Measurements from ENCODE around the gene DOCK4.

DOCK4 gene

DNA sequence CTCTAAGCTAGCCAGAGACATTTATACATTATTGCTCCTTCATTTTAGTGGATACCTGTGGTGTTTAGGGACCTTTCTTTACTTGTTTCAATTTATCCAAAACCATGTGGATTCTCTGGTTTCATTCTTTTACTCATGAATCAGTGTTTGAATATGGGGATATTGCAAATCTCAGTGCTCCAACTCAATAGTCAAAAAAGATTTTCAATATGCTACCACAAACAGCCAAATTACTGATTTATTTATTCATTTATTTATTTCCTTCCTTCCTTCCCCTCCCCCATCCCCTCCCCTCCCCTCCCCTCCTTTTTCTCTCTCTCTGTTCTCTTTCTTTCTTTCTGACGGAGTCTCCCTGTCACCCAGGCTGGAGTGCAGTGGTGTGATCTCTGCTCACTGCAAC is 390.8 kb downstream of the DOCK4 start:
- H3K27me3 ChIP-seq (replicated peaks; ENCODE audit: control insufficient read depth, insufficient read depth, low read length), result no peaks in the 10 kb centered on the region
- no peak overlapping the region for H3K9ac ChIP-seq (ENCODE audit: low read length)
- no peak overlapping the region for H3K4me3 ChIP-seq (ENCODE audit: low read length)
- H3K9me3 ChIP-seq (ENCODE audit: control insufficient read depth, low read length), result no peaks in the 10 kb centered on the region
- no peaks in the 10 kb centered on the region for H3K36me3 ChIP-seq (ENCODE audit: control insufficient read depth, insufficient read depth, low read length, severe bottlenecking)
- H3K4me1 ChIP-seq (ENCODE audit: control insufficient read depth, insufficient read depth, low read length), result no peaks in the 10 kb centered on the region
- DNase-seq (ENCODE audit: low read depth), result no peak

DNA sequence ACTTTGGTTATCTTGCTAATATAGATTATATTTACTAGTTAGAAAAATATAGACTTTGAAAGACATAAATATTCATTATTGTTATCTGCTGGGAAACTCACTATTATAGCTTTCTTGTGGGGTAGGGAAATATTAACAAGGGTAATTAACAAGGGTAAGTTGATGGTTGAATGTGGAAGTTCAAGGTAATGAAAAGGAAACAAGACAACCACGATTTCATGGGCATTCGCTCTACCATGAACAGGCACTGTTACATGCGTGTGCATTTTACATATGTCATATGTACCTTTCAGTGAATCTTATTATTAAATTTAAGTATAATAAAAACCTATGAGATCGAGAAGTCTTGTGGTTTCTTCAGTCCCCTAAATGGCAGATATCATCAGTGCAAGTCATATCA is 392.9 kb downstream of the DOCK4 start:
- Histone ChIP-seq H3K36me3 (ENCODE audit: control insufficient read depth, insufficient read depth, low read length, severe bottlenecking) (no peaks in the 10 kb centered on the region), H3K4me1 (ENCODE audit: control insufficient read depth, insufficient read depth, low read length) (no peaks in the 10 kb centered on the region), H3K4me3 (ENCODE audit: low read length) (no peak overlapping the region), H3K9me3 (ENCODE audit: control insufficient read depth, low read length) (no peaks in the 10 kb centered on the region), H3K27me3 (replicated peaks; ENCODE audit: control insufficient read depth, insufficient read depth, low read length) (no peaks in the 10 kb centered on the region), H3K9ac (ENCODE audit: low read length) (no peak overlapping the region)
- DNase-seq (ENCODE audit: low read depth), result no peak

DNA sequence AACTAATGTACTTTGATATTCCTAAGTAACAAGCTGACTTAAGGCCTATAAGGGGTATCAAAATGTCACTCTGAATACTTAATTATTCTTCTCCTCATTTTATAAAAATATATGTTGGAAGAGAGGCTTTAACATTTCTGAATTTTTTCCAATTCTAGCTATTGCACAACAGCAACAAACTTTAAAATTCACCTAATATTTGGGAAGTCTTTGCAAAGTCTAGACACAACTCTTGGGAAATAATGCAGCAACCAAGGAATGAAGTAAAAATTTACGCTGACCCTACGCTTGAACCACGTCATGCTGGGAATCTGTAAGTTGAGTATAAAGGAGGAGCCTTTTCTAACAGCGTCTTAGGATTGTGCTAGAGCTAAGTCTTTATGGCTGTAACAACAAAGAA is 400.0 kb downstream of the DOCK4 start:
- Histone ChIP-seq H3K36me3 (ENCODE audit: control insufficient read depth, insufficient read depth, low read length, severe bottlenecking) (no peaks in the 10 kb centered on the region), H3K4me1 (ENCODE audit: control insufficient read depth, insufficient read depth, low read length) (peaks cover 4% of the 10 kb centered on the region), H3K27me3 (replicated peaks; ENCODE audit: control insufficient read depth, insufficient read depth, low read length) (no peaks in the 10 kb centered on the region), H3K4me3 (ENCODE audit: low read length) (no peak overlapping the region), H3K9me3 (ENCODE audit: control insufficient read depth, low read length) (no peaks in the 10 kb centered on the region), H3K9ac (ENCODE audit: low read length) (no peak overlapping the region)
- DNase-seq (ENCODE audit: low read depth), result peak; percentile 54

DNA sequence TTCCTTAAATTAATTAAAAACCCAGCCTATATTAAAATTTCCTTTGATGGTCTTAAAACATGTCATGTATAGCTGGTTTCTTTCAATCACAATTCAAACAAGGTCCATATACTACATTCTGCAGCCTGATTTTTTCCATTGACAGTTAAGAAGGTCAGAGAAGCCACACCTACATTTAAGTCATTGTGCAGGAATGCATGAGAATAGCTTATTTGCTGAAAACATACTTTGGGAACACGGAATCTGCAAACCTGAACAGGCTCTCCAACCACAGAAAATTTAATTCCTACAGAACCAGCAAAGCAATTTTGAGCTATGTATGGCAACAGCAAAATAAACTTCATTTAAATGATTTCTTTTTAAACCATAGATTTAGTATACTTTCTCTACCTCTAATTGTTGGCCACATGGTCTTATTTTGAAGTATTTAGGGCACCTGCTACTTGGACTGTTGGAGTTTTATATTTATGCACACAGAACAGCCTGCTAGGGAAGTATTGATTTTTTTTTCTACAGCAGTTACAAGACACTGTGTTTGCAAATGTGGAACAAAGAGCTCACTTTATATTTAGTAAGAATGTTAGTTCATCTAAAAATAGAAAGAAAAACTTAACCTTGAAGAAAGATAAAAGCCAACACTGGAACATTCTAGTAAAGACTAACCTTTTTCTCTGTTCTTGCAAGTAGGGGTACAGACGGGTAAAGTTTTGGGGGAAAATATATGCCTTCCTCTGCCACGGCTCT is 403.0 kb downstream of the DOCK4 start:
- Histone ChIP-seq H3K9me3 (ENCODE audit: control insufficient read depth, low read length) (peaks cover 12% of the 10 kb centered on the region), H3K9ac (ENCODE audit: low read length) (no peak overlapping the region), H3K4me3 (ENCODE audit: low read length) (no peak overlapping the region), H3K36me3 (ENCODE audit: control insufficient read depth, insufficient read depth, low read length, severe bottlenecking) (no peaks in the 10 kb centered on the region), H3K4me1 (ENCODE audit: control insufficient read depth, insufficient read depth, low read length) (peaks cover 4% of the 10 kb centered on the region), H3K27me3 (replicated peaks; ENCODE audit: control insufficient read depth, insufficient read depth, low read length) (no peaks in the 10 kb centered on the region)
- DNase-seq (ENCODE audit: low read depth), result peak; percentile 52

DNA sequence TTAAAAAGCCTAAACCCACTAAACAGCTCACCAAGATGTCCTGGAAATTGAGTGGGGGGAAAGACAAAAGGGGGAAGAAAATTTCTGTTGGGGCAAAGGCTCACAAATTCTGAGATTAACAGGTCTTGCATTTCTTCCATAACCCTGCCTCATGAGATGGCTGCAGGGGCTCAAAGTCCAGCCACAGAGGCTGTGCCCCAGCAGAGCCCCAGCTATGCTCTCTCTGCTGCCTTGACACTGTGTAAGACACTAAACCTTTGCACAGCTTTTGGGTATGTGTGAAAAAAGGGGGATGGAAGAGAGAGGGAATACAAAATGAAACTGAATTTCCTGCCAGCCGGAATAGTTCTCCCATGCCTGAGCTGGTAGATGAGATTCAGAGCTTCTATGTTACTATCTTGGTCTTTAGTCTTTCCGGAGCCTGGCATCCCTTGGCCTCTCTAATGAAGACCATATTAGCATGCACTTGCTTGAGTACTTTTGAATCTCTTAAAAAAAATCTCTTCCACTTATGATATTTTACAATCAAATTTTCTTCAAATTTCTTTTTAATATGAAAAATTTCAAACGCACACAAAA is 403.9 kb downstream of the DOCK4 start:
- Histone ChIP-seq H3K36me3 (ENCODE audit: control insufficient read depth, insufficient read depth, low read length, severe bottlenecking) (no peaks in the 10 kb centered on the region), H3K27me3 (replicated peaks; ENCODE audit: control insufficient read depth, insufficient read depth, low read length) (no peaks in the 10 kb centered on the region), H3K4me1 (ENCODE audit: control insufficient read depth, insufficient read depth, low read length) (peaks cover 4% of the 10 kb centered on the region), H3K9ac (ENCODE audit: low read length) (no peak overlapping the region), H3K9me3 (ENCODE audit: control insufficient read depth, low read length) (peaks cover 21% of the 10 kb centered on the region), H3K4me3 (ENCODE audit: low read length) (no peak overlapping the region)
- peak; percentile 14 for DNase-seq (ENCODE audit: low read depth)

DNA sequence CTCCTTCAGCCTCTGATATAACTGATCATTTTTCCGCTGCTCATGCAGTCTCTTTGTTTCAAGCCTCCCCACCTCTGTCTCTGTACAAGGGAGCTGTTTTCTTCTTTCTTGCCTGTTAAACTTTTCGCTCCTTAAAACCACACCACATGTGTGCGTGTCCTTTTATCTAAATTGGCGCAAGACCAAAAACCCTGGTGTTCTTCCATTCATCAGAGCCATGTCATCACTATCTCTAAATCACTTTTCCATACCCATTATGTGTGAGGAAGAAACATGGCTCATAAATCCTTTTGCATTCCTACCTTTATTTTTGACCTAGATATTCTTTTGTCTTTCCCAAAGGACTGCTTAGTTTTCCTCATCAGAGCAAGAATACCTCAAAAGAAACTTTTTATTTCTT is 404.9 kb downstream of the DOCK4 start:
- DNase-seq (ENCODE audit: low read depth), result no peak
- H3K27me3 ChIP-seq (replicated peaks; ENCODE audit: control insufficient read depth, insufficient read depth, low read length), result no peaks in the 10 kb centered on the region

DNA sequence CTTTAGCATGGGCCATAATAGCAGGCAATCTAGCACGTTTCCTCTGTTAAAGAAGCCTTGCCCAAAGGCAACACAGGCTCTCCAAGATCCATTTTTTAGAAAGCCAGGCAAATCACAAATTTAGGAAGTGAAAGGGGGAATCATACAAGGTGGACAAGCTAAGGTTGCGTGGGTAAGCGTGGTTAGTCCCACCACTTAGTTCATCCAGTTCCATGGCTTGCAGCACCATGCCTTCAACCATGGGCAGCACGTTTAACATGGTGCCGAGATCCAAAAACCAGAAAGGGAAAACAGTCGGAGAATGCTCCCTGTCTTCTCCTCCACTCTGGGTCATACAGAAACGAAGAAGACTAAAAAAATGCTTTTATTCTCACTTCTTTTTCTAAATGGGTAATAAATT is 409.5 kb downstream of the DOCK4 start:
- no peak overlapping the region for H3K9ac ChIP-seq (ENCODE audit: low read length)
- no peaks in the 10 kb centered on the region for H3K4me1 ChIP-seq (ENCODE audit: control insufficient read depth, insufficient read depth, low read length)
- peak; percentile 11 for DNase-seq (ENCODE audit: low read depth)
- no peaks in the 10 kb centered on the region for H3K27me3 ChIP-seq (replicated peaks; ENCODE audit: control insufficient read depth, insufficient read depth, low read length)
- H3K4me3 ChIP-seq (ENCODE audit: low read length), result peak overlapping the region; percentile 41
- peaks cover 51% of the 10 kb centered on the region for H3K9me3 ChIP-seq (ENCODE audit: control insufficient read depth, low read length)
- H3K36me3 ChIP-seq (ENCODE audit: control insufficient read depth, insufficient read depth, low read length, severe bottlenecking), result no peaks in the 10 kb centered on the region

More for the DNA sequence above, 404.9 kb downstream of the DOCK4 start:
- Histone ChIP-seq H3K36me3 (ENCODE audit: control insufficient read depth, insufficient read depth, low read length, severe bottlenecking) (no peaks in the 10 kb centered on the region), H3K4me1 (ENCODE audit: control insufficient read depth, insufficient read depth, low read length) (peaks cover 4% of the 10 kb centered on the region), H3K4me3 (ENCODE audit: low read length) (no peak overlapping the region), H3K9ac (ENCODE audit: low read length) (no peak overlapping the region), H3K9me3 (ENCODE audit: control insufficient read depth, low read length) (peaks cover 31% of the 10 kb centered on the region)

DNA sequence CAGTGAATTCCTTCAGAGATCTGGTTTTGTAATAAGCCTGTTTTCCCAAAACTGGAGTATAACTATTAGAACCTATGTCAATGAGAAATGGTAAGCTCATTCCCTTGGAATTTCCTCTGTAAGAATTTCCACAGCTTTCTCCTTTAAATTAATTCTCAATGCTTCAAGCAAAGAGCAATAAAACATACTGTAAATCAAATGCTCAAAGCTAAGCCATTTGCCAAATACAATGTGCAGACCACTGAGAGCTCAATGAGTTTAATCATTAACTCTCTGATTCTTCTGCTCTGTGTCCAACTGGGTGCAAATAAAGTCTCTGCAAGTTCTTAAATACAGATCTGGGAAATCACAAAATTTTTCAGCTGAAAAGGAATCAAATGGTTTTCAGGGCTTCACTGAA is 416.3 kb downstream of the DOCK4 start:
- H3K27me3 ChIP-seq (replicated peaks; ENCODE audit: control insufficient read depth, insufficient read depth, low read length), result no peaks in the 10 kb centered on the region
- DNase-seq (ENCODE audit: low read depth), result peak; percentile 16
- H3K4me1 ChIP-seq (ENCODE audit: control insufficient read depth, insufficient read depth, low read length), result no peaks in the 10 kb centered on the region
- no peak overlapping the region for H3K9ac ChIP-seq (ENCODE audit: low read length)
- peaks cover 6% of the 10 kb centered on the region for H3K9me3 ChIP-seq (ENCODE audit: control insufficient read depth, low read length)
- H3K4me3 ChIP-seq (ENCODE audit: low read length), result no peak overlapping the region
- no peaks in the 10 kb centered on the region for H3K36me3 ChIP-seq (ENCODE audit: control insufficient read depth, insufficient read depth, low read length, severe bottlenecking)

DNA sequence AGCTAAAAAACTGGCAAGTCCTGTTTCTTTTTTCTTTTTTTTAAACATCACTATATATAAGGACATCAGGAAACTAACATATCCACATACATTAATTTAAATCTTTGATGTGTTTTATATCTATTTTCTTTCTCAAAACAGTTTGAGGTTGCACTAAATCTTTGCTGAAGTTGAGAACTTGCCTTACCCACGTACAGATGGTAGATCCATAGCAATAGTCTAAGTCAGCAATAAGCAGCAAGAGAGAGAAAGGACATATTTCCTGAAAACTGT is 417.2 kb downstream of the DOCK4 start:
- no peaks in the 10 kb centered on the region for H3K27me3 ChIP-seq (replicated peaks; ENCODE audit: control insufficient read depth, insufficient read depth, low read length)
- no peak for DNase-seq (ENCODE audit: low read depth)
- H3K9me3 ChIP-seq (ENCODE audit: control insufficient read depth, low read length), result no peaks in the 10 kb centered on the region
- no peaks in the 10 kb centered on the region for H3K36me3 ChIP-seq (ENCODE audit: control insufficient read depth, insufficient read depth, low read length, severe bottlenecking)
- no peak overlapping the region for H3K9ac ChIP-seq (ENCODE audit: low read length)
- no peaks in the 10 kb centered on the region for H3K4me1 ChIP-seq (ENCODE audit: control insufficient read depth, insufficient read depth, low read length)
- no peak overlapping the region for H3K4me3 ChIP-seq (ENCODE audit: low read length)

DNA sequence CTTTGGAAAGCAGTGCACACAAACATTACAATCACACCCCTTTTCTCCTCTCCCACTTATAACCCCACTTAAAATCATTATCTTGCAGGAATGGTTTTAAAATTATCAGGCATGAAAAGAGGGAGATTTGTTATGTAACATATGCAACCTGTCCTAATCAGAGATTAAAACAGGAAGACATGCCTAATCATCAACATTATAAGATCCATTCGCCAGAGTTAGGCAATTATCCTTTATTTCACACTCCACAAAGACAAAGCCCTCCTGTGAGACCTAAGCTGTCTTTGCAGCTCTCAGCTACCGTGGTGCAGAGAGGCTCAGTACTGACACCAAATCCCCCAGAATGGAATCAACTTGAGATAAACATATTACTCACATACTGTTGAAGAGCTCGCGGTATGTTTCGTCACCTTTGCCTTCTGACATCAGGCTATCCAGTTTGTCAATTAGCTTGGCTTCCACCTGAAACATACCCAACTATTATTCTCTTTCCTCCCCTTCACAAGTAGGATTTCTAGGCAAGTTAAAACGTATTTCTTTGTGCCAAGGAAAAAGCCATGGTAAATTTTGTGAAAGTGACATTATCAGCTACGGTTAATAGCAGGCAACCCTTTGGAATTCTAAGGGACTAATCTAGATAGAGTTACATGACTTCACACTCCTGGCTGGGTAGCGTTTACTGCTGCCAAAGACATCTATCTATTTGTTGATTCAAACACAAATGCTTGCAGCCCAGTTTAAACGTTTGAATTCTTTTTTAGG is 417.7 kb downstream of the DOCK4 start:
- no peak overlapping the region for H3K4me3 ChIP-seq (ENCODE audit: low read length)
- H3K9ac ChIP-seq (ENCODE audit: low read length), result no peak overlapping the region
- H3K9me3 ChIP-seq (ENCODE audit: control insufficient read depth, low read length), result no peaks in the 10 kb centered on the region
- no peaks in the 10 kb centered on the region for H3K4me1 ChIP-seq (ENCODE audit: control insufficient read depth, insufficient read depth, low read length)
- no peaks in the 10 kb centered on the region for H3K27me3 ChIP-seq (replicated peaks; ENCODE audit: control insufficient read depth, insufficient read depth, low read length)
- no peaks in the 10 kb centered on the region for H3K36me3 ChIP-seq (ENCODE audit: control insufficient read depth, insufficient read depth, low read length, severe bottlenecking)
- no peak for DNase-seq (ENCODE audit: low read depth)

DNA sequence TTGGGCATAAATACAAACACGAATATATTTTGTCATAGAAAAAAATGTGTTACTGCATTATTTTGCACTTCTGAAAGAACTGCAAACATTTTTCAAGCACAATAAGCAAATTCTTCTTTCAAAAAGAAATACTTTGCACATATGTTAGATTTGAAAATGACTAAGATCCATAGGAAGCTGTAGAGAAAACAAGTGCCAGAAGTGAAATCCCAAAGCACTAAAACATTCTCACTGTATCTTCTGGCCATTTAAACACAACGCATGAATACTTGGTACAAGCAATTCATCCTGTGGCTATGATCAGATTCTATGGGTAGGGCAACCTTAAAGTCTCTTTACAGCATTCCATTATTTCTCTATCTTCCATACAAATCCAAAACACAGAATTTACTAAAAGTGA is 418.5 kb downstream of the DOCK4 start:
- no peak for DNase-seq (ENCODE audit: low read depth)
- no peak overlapping the region for H3K4me3 ChIP-seq (ENCODE audit: low read length)
- H3K27me3 ChIP-seq (replicated peaks; ENCODE audit: control insufficient read depth, insufficient read depth, low read length), result no peaks in the 10 kb centered on the region

More for the DNA sequence above, 418.5 kb downstream of the DOCK4 start:
- no peaks in the 10 kb centered on the region for H3K36me3 ChIP-seq (ENCODE audit: control insufficient read depth, insufficient read depth, low read length, severe bottlenecking)
- no peak overlapping the region for H3K9ac ChIP-seq (ENCODE audit: low read length)
- no peaks in the 10 kb centered on the region for H3K4me1 ChIP-seq (ENCODE audit: control insufficient read depth, insufficient read depth, low read length)
- H3K9me3 ChIP-seq (ENCODE audit: control insufficient read depth, low read length), result no peaks in the 10 kb centered on the region
